GM23338 (cell line): Measurements from ENCODE around the gene MBNL1. TPM values are rescaled to one million over a fixed set of nuclear protein-coding genes. Genes with fewer than 3 reads are reported as not detected.

Experiments
- ATAC-seq: fragments of 200-7000 bp; cut with Tn5 transposase; 3 replicates; pipeline ENCODE4 v1.9.1; 2020
- DNase-seq: peaks from one replicate; pipeline ENCODE4 v3.0.0-alpha.2; 2015; ENCODE audit warnings: low spot score
- H2AFZ ChIP-seq: fragments of 200-600 bp; sonication (generic); 2 replicates; pipeline ENCODE4 v1.8.0; 2016; ENCODE audit warnings: antibody characterized with exemption, mild to moderate bottlenecking, moderate library complexity
- H3F3A ChIP-seq: fragments of 200-600 bp; sonication (generic); replicated peaks from 2 replicates; pipeline ENCODE4 v1.8.0; 2017; ENCODE audit warnings: antibody characterized with exemption, mixed run types, low read depth
- H3K27ac ChIP-seq: fragments of 200-600 bp; sonication (generic); 2 replicates; pipeline ENCODE4 v1.6.1; 2016; ENCODE audit warnings: low read depth
- H3K27me3 ChIP-seq: fragments of 200-600 bp; sonication (generic); 2 replicates; pipeline ENCODE4 v1.8.0; 2016; ENCODE audit warnings: mild to moderate bottlenecking, mixed run types, moderate library complexity; ENCODE audit not compliant: insufficient read depth
- H3K36me3 ChIP-seq: fragments of 200-600 bp; sonication (generic); 2 replicates; pipeline ENCODE4 v1.8.0; 2016; ENCODE audit warnings: mild to moderate bottlenecking; ENCODE audit not compliant: insufficient read depth
- H3K4me1 ChIP-seq: fragments of 200-600 bp; sonication (generic); 2 replicates; pipeline ENCODE4 v1.8.0; 2016; ENCODE audit warnings: mild to moderate bottlenecking, moderate library complexity; ENCODE audit not compliant: insufficient read depth
- H3K4me2 ChIP-seq: fragments of 200-600 bp; sonication (generic); 2 replicates; pipeline ENCODE4 v1.7.1; 2017; ENCODE audit warnings: mixed run types
- H3K4me3 ChIP-seq: fragments of 200-600 bp; sonication (generic); 2 replicates; pipeline ENCODE4 v1.6.1; 2016; ENCODE audit warnings: mixed run types
- H3K79me2 ChIP-seq: fragments of 200-600 bp; sonication (generic); replicated peaks from 2 replicates; pipeline ENCODE4 v1.8.0; 2017; ENCODE audit warnings: mild to moderate bottlenecking; ENCODE audit not compliant: insufficient read depth
- H3K9me2 ChIP-seq: fragments of 200-600 bp; sonication (generic); 2 replicates; pipeline ENCODE4 v1.8.0; 2017; ENCODE audit not compliant: insufficient read depth
- H4K20me1 ChIP-seq: fragments of 200-600 bp; sonication (generic); replicated peaks from 2 replicates; pipeline ENCODE4 v1.8.0; 2017; ENCODE audit warnings: mild to moderate bottlenecking; ENCODE audit not compliant: insufficient read depth
- H3K27ac Mint-ChIP-seq: 2 replicates; pipeline ENCODE4 v1.8.0; 2020; ENCODE audit warnings: inconsistent platforms, mild to moderate bottlenecking, moderate library complexity, mixed read lengths
- H3K27me3 Mint-ChIP-seq: 3 replicates; pipeline ENCODE4 v1.8.0; 2022; ENCODE audit warnings: low read depth, mild to moderate bottlenecking, moderate library complexity, mixed read lengths, inconsistent platforms; ENCODE audit not compliant: insufficient read depth, poor library complexity
- H3K36me3 Mint-ChIP-seq: 3 replicates; pipeline ENCODE4 v1.8.0; 2021; ENCODE audit warnings: low read depth, mild to moderate bottlenecking, inconsistent platforms, moderate library complexity, mixed read lengths
- H3K4me1 Mint-ChIP-seq: 3 replicates; pipeline ENCODE4 v1.8.0; 2020; ENCODE audit warnings: mild to moderate bottlenecking, inconsistent platforms, mixed read lengths
- H3K4me3 Mint-ChIP-seq: 3 replicates; pipeline ENCODE4 v1.8.0; 2021; ENCODE audit warnings: moderate library complexity, mild to moderate bottlenecking, inconsistent platforms, mixed read lengths
- H3K9me3 Mint-ChIP-seq: 3 replicates; pipeline ENCODE4 v1.8.0; 2020; ENCODE audit warnings: moderate library complexity, mild to moderate bottlenecking, inconsistent platforms, mixed read lengths
- EZH2phosphoT487 ChIP-seq: fragments of 200-600 bp; sonication (generic); IDR thresholded peaks from one replicate; pipeline ENCODE4 v1.8.1; 2018; ENCODE audit warnings: antibody characterized with exemption; ENCODE audit not compliant: unreplicated experiment
- NANOG ChIP-seq: IDR thresholded peaks from 2 replicates; pipeline ENCODE4 v1.6.1; 2016; ENCODE audit warnings: antibody characterized with exemption, borderline replicate concordance
- STAT1 ChIP-seq: IDR thresholded peaks from one replicate; pipeline ENCODE4 v1.6.1; 2016; ENCODE audit warnings: antibody characterized with exemption; ENCODE audit not compliant: unreplicated experiment
- polyA plus RNA-seq: library from polyadenylated mRNA; unstranded; fragments of >200 nt; fragmentation: Nextera tagmentation; extraction: Ambion mirVana; gene quantifications from 2 replicates; pipeline ENCODE4 v1.2.1, GENCODE V29; 2016
- total RNA-seq: library from RNA; depleted of rRNA; stranded (reverse); fragments of >200 nt; shearing (Covaris generic); gene quantifications from 2 replicates; pipeline ENCODE4 v1.2.3, GENCODE V29; 2014
- TF ChIP-seq, protein P1 (sequence below): IDR thresholded peaks from one replicate; pipeline ENCODE4 v1.6.1; 2018; ENCODE audit warnings: antibody characterized with exemption; ENCODE audit not compliant: unreplicated experiment
- TF ChIP-seq, protein P2 (sequence below): fragments of 250-450 bp; sonication (Bioruptor Pico); IDR thresholded peaks from 2 replicates; pipeline ENCODE4 v1.5.0; 2020; ENCODE audit warnings: mild to moderate bottlenecking, moderate library complexity

Gene MBNL1
- total and polyA plus RNA-seq, 2 experiments from 2014 or later = 9.4 to 23.2 TPM

DNA sequence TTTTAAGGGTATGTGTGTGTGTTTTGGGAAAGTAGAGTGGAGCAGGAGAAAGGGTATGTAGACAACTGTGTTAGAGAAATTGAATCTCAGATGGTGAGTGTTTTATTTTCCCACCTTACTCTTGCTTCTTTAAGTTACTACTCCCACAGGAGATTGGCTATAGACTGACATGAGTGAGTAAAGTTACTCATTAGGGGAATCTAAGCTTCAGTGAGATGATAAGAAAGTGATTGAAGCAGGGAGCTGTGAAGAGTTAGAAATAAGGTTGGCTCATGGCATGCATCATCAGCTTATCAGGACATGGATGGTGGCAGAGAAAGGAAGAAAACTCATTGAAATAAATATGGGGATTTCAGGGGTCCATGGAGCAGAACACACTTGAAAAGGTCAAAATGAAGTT is 88.9 kb downstream of the MBNL1 start:
- no peaks in the 10 kb centered on the region for H3K27me3 ChIP-seq
- Mint-ChIP-seq H3K27me3 (no peaks in the 10 kb centered on the region), H3K4me3 (no peak overlapping the region), H3K36me3 (no peaks in the 10 kb centered on the region), H3K4me1 (peaks cover 25% of the 10 kb centered on the region), H3K9me3 (no peaks in the 10 kb centered on the region), H3K27ac (0 out of 2 replicates have a peak overlapping the region, but pooled peaks have one; percentile 18)
- no peaks in the 10 kb centered on the region for H3K36me3 ChIP-seq
- ATAC-seq (no peak), DNase-seq (no peak)
- H3K79me2 ChIP-seq = peaks cover 48% of the 10 kb centered on the region
- H3K4me1 ChIP-seq = peaks cover 13% of the 10 kb centered on the region
- no peaks in the 10 kb centered on the region for H3K9me2 ChIP-seq
- no peak overlapping the region for H3K4me2 ChIP-seq
- no peak overlapping the region for H3K27ac ChIP-seq
- TF ChIP-seq, protein P1, sequence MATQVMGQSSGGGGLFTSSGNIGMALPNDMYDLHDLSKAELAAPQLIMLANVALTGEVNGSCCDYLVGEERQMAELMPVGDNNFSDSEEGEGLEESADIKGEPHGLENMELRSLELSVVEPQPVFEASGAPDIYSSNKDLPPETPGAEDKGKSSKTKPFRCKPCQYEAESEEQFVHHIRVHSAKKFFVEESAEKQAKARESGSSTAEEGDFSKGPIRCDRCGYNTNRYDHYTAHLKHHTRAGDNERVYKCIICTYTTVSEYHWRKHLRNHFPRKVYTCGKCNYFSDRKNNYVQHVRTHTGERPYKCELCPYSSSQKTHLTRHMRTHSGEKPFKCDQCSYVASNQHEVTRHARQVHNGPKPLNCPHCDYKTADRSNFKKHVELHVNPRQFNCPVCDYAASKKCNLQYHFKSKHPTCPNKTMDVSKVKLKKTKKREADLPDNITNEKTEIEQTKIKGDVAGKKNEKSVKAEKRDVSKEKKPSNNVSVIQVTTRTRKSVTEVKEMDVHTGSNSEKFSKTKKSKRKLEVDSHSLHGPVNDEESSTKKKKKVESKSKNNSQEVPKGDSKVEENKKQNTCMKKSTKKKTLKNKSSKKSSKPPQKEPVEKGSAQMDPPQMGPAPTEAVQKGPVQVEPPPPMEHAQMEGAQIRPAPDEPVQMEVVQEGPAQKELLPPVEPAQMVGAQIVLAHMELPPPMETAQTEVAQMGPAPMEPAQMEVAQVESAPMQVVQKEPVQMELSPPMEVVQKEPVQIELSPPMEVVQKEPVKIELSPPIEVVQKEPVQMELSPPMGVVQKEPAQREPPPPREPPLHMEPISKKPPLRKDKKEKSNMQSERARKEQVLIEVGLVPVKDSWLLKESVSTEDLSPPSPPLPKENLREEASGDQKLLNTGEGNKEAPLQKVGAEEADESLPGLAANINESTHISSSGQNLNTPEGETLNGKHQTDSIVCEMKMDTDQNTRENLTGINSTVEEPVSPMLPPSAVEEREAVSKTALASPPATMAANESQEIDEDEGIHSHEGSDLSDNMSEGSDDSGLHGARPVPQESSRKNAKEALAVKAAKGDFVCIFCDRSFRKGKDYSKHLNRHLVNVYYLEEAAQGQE = no peak
- TF ChIP-seq STAT1 = no peak
- TF ChIP-seq, protein P2, sequence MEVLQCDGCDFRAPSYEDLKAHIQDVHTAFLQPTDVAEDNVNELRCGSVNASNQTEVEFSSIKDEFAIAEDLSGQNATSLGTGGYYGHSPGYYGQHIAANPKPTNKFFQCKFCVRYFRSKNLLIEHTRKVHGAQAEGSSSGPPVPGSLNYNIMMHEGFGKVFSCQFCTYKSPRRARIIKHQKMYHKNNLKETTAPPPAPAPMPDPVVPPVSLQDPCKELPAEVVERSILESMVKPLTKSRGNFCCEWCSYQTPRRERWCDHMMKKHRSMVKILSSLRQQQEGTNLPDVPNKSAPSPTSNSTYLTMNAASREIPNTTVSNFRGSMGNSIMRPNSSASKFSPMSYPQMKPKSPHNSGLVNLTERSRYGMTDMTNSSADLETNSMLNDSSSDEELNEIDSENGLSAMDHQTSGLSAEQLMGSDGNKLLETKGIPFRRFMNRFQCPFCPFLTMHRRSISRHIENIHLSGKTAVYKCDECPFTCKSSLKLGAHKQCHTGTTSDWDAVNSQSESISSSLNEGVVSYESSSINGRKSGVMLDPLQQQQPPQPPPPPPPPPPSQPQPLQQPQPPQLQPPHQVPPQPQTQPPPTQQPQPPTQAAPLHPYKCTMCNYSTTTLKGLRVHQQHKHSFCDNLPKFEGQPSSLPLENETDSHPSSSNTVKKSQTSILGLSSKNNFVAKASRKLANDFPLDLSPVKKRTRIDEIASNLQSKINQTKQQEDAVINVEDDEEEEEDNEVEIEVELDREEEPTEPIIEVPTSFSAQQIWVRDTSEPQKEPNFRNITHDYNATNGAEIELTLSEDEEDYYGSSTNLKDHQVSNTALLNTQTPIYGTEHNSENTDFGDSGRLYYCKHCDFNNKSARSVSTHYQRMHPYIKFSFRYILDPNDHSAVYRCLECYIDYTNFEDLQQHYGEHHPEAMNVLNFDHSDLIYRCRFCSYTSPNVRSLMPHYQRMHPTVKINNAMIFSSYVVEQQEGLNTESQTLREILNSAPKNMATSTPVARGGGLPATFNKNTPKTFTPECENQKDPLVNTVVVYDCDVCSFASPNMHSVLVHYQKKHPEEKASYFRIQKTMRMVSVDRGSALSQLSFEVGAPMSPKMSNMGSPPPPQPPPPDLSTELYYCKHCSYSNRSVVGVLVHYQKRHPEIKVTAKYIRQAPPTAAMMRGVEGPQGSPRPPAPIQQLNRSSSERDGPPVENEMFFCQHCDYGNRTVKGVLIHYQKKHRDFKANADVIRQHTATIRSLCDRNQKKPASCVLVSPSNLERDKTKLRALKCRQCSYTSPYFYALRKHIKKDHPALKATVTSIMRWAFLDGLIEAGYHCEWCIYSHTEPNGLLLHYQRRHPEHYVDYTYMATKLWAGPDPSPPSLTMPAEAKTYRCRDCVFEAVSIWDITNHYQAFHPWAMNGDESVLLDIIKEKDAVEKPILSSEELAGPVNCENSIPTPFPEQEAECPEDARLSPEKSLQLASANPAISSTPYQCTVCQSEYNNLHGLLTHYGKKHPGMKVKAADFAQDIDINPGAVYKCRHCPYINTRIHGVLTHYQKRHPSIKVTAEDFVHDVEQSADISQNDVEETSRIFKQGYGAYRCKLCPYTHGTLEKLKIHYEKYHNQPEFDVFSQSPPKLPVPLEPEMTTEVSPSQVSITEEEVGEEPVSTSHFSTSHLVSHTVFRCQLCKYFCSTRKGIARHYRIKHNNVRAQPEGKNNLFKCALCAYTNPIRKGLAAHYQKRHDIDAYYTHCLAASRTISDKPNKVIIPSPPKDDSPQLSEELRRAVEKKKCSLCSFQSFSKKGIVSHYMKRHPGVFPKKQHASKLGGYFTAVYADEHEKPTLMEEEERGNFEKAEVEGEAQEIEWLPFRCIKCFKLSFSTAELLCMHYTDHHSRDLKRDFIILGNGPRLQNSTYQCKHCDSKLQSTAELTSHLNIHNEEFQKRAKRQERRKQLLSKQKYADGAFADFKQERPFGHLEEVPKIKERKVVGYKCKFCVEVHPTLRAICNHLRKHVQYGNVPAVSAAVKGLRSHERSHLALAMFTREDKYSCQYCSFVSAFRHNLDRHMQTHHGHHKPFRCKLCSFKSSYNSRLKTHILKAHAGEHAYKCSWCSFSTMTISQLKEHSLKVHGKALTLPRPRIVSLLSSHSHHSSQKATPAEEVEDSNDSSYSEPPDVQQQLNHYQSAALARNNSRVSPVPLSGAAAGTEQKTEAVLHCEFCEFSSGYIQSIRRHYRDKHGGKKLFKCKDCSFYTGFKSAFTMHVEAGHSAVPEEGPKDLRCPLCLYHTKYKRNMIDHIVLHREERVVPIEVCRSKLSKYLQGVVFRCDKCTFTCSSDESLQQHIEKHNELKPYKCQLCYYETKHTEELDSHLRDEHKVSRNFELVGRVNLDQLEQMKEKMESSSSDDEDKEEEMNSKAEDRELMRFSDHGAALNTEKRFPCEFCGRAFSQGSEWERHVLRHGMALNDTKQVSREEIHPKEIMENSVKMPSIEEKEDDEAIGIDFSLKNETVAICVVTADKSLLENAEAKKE (CRISPR knock-in tag) = no peak
- no peak for TF ChIP-seq EZH2phosphoT487
- no peak for TF ChIP-seq NANOG
- H4K20me1 ChIP-seq = no peaks in the 10 kb centered on the region; the same call in 1 of the 2 replicates
- H2AFZ ChIP-seq = no peak overlapping the region
- no peaks in the 10 kb centered on the region for H3F3A ChIP-seq
- H3K4me3 ChIP-seq = no peak overlapping the region
